ENCODE measurements around the gene CBFA2T3.

CBFA2T3 gene

GRCh38 chr16:88888461-88889387 is 88.3 kb downstream of the CBFA2T3 start:
- H3K27me3 ChIP-seq (ENCODE audit: low read depth, low read length), result no peaks in the 10 kb centered on the region
- peaks cover 39% of the 10 kb centered on the region for H3K36me3 ChIP-seq (replicated peaks; ENCODE audit: low read depth, low read length)
- no peaks in the 10 kb centered on the region for H3K9me3 ChIP-seq (ENCODE audit: insufficient read depth, low read length)
- no peak overlapping the region for H2AFZ ChIP-seq (ENCODE audit: low read depth, low read length)
- H3K4me3 ChIP-seq (ENCODE audit: low read length), result no peak overlapping the region
- no peak overlapping the region for H3K4me2 ChIP-seq (ENCODE audit: low read length)
- no peaks in the 10 kb centered on the region for H3K79me2 ChIP-seq (ENCODE audit: low read length)
- H3K27ac ChIP-seq (ENCODE audit: low read length), result no peak overlapping the region
- no peaks in the 10 kb centered on the region; the same call in 1 of the 2 replicates for H4K20me1 ChIP-seq (ENCODE audit: insufficient read depth, low read length)
- no peak for TF ChIP-seq EZH2phosphoT487 (IDR thresholded peaks at IDR 0.05; ENCODE audit: low read depth)
- TF ChIP-seq CTCF (IDR thresholded peaks at IDR 0.05; ENCODE audit: low read depth, low read length), result no peak
- no peak overlapping the region for H3K9ac ChIP-seq (ENCODE audit: low read length)
- H3K4me1 ChIP-seq (ENCODE audit: low read length), result no peaks in the 10 kb centered on the region

DNA sequence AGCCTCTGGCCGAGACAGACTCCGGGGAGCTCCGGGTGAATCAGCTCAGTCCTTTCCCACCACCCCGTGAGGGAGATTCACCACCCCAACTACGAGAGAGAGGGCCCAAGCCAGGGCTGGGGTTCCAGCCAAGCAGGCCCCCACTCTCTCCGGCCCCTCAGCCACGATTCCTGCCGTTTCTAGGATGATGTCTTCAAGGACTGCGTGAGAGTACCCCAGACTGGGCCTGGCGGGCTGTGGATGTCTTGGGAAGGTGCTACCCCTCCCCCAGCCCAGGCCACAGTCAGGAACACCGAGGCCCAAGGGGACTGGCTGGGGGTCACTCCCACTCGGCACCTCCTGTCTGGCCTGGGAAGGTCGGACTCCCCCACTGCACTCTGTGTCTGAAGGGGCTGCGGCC is 89.0 kb downstream of the CBFA2T3 start:
- H3K9ac ChIP-seq (ENCODE audit: low read length), result no peak overlapping the region

DNA sequence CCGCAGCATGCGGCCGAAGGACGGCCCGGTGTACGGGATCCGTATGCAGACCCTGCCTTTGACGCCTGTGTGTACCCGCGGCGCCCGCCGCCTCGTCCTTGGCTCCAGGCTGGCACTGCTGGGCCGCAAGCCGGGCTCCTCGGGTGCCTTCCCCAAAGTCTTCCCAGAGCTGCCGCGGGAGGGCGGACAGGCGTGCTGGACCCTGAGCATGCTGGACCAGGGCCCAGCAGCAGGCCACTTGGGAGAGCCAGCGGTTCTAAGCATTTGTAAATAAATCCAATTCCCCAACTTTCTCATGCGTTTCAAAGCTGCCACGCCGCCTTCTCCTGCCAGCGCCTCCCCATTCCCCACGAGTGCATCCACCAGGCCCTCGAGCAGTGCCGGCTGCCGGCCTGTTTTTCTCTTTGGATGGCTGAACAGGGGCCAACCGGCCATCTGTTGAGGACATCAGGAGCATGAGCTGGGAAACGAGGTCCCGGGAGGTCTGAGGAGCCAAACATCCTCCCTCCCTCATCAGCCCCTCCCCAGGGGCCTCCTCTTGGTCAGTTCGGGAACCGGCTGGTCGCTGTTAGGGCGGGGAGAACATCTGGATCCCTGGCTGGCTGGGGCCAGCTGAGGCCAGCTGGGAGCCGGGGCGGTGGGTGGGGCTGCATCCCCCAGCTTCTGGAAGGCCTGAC is 90.0 kb downstream of the CBFA2T3 start:
- peaks cover 57% of the 10 kb centered on the region for H3K36me3 ChIP-seq (replicated peaks; ENCODE audit: low read depth, low read length)
- no peaks in the 10 kb centered on the region; the same call in 1 of the 2 replicates for H4K20me1 ChIP-seq (ENCODE audit: insufficient read depth, low read length)
- no peak overlapping the region for H3K4me2 ChIP-seq (ENCODE audit: low read length)
- no peak overlapping the region for H3K4me3 ChIP-seq (ENCODE audit: low read length)
- no peaks in the 10 kb centered on the region for H3K9me3 ChIP-seq (ENCODE audit: insufficient read depth, low read length)
- no peak overlapping the region for H2AFZ ChIP-seq (ENCODE audit: low read depth, low read length)
- H3K4me1 ChIP-seq (ENCODE audit: low read length), result no peaks in the 10 kb centered on the region
- no peak for TF ChIP-seq EZH2phosphoT487 (IDR thresholded peaks at IDR 0.05; ENCODE audit: low read depth)
- no peak for TF ChIP-seq CTCF (IDR thresholded peaks at IDR 0.05; ENCODE audit: low read depth, low read length)
- no peaks in the 10 kb centered on the region for H3K79me2 ChIP-seq (ENCODE audit: low read length)
- no peak overlapping the region for H3K9ac ChIP-seq (ENCODE audit: low read length)
- no peaks in the 10 kb centered on the region for H3K27me3 ChIP-seq (ENCODE audit: low read depth, low read length)
- H3K27ac ChIP-seq (ENCODE audit: low read length), result no peak overlapping the region

More for the DNA sequence above, 89.0 kb downstream of the CBFA2T3 start:
- H3K4me2 ChIP-seq (ENCODE audit: low read length), result no peak overlapping the region
- peaks cover 46% of the 10 kb centered on the region for H3K36me3 ChIP-seq (replicated peaks; ENCODE audit: low read depth, low read length)
- TF ChIP-seq EZH2phosphoT487 (IDR thresholded peaks at IDR 0.05; ENCODE audit: low read depth), result no peak
- no peak for TF ChIP-seq CTCF (IDR thresholded peaks at IDR 0.05; ENCODE audit: low read depth, low read length)
- no peaks in the 10 kb centered on the region; the same call in 1 of the 2 replicates for H4K20me1 ChIP-seq (ENCODE audit: insufficient read depth, low read length)
- H3K79me2 ChIP-seq (ENCODE audit: low read length), result no peaks in the 10 kb centered on the region
- no peaks in the 10 kb centered on the region for H3K27me3 ChIP-seq (ENCODE audit: low read depth, low read length)
- no peaks in the 10 kb centered on the region for H3K9me3 ChIP-seq (ENCODE audit: insufficient read depth, low read length)
- H3K4me3 ChIP-seq (ENCODE audit: low read length), result no peak overlapping the region
- no peaks in the 10 kb centered on the region for H3K4me1 ChIP-seq (ENCODE audit: low read length)
- H2AFZ ChIP-seq (ENCODE audit: low read depth, low read length), result no peak overlapping the region
- no peak overlapping the region for H3K27ac ChIP-seq (ENCODE audit: low read length)

GRCh38 chr16:88886420-88886844 is 90.6 kb downstream of the CBFA2T3 start:
- H3K27me3 ChIP-seq (ENCODE audit: low read depth, low read length), result no peaks in the 10 kb centered on the region
- H3K9ac ChIP-seq (ENCODE audit: low read length), result no peak overlapping the region
- no peaks in the 10 kb centered on the region for H4K20me1 ChIP-seq (ENCODE audit: insufficient read depth, low read length)
- no peaks in the 10 kb centered on the region for H3K79me2 ChIP-seq (ENCODE audit: low read length)
- no peaks in the 10 kb centered on the region for H3K4me1 ChIP-seq (ENCODE audit: low read length)
- H2AFZ ChIP-seq (ENCODE audit: low read depth, low read length), result no peak overlapping the region
- no peak overlapping the region for H3K4me3 ChIP-seq (ENCODE audit: low read length)
- H3K27ac ChIP-seq (ENCODE audit: low read length), result no peak overlapping the region
- H3K36me3 ChIP-seq (replicated peaks; ENCODE audit: low read depth, low read length), result peaks cover 62% of the 10 kb centered on the region
- TF ChIP-seq EZH2phosphoT487 (IDR thresholded peaks at IDR 0.05; ENCODE audit: low read depth), result no peak
- no peak for TF ChIP-seq CTCF (IDR thresholded peaks at IDR 0.05; ENCODE audit: low read depth, low read length)
- H3K9me3 ChIP-seq (ENCODE audit: insufficient read depth, low read length), result no peaks in the 10 kb centered on the region
- H3K4me2 ChIP-seq (ENCODE audit: low read length), result no peak overlapping the region
